Chondrocyte (in vitro differentiated cells): ENCODE data around the gene LMCD1. TPM values are rescaled to one million over a fixed set of nuclear protein-coding genes. Genes with fewer than 3 reads are reported as not detected.

ENCODE experiments used
- DNase-seq: peaks from one replicate; pipeline ENCODE4 v3.0.0; 2021; ENCODE audit warnings: mixed read lengths, low spot score
- H3K27ac Mint-ChIP-seq: one replicate; pipeline ENCODE4 v1.8.0; 2021; ENCODE audit warnings: mild to moderate bottlenecking, moderate library complexity, mixed read lengths; ENCODE audit not compliant: unreplicated experiment
- H3K27me3 Mint-ChIP-seq: 2 replicates; pipeline ENCODE4 v1.8.0; 2021; ENCODE audit warnings: low read depth, mixed read lengths
- H3K36me3 Mint-ChIP-seq: 2 replicates; pipeline ENCODE4 v1.8.0; 2021; ENCODE audit warnings: low read depth, mixed read lengths
- H3K4me1 Mint-ChIP-seq: 2 replicates; pipeline ENCODE4 v1.8.0; 2021; ENCODE audit warnings: low read depth, mild to moderate bottlenecking, mixed read lengths
- H3K4me3 Mint-ChIP-seq: one replicate; pipeline ENCODE4 v1.8.0; 2021; ENCODE audit warnings: mild to moderate bottlenecking, moderate library complexity, mixed read lengths; ENCODE audit not compliant: unreplicated experiment
- H3K9me3 Mint-ChIP-seq: 2 replicates; pipeline ENCODE4 v1.8.0; 2021; ENCODE audit warnings: low read depth, mixed read lengths
- CTCF ChIP-seq: fragments of 200-600 bp; sonication (generic); IDR thresholded peaks from 2 replicates; pipeline ENCODE4 v1.5.0; 2021; ENCODE audit warnings: antibody characterized with exemption, mild to moderate bottlenecking, moderate library complexity
- total RNA-seq: library from RNA; stranded (reverse); gene quantifications from 3 replicates; pipeline ENCODE4 v1.2.1, GENCODE V29; 2021

Gene LMCD1
- total RNA-seq, 1 donor from 2014 or later: 263 TPM

DNA sequence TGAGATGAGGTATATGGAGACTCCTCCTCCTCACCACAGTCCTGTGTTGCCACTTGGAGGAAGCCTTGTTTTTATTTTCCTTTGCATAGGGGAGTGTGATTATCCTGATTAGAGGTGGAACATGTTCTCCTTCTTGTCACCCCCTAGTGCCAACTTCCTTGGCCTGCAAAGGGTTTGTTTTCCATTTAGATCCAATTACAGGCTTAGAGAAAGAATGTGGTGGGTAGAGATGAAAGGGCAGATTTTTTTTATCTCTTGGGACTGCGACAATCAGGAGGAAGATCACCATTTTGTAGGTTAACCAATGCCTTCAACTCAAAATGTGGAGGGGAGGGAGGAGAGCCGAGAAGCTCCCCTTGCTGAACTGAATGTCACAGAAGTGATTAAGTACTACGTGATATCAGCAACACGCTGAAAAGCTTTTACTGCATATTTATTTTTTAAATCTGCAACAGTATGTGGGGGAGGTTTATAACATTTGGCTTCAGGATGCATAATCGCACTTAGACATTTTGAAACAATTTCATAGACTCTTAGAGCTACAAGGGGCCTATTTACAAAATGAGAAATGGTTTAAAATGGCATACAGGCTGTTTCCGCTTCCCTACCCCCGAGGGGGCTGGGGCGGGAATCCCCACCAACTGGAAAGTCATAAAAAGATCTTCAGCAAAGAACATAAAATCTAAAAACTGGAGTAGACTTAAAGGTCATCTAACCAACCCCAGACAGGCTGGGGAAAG, 2.4 kb downstream of the LMCD1 start:
- H3K9me3 Mint-ChIP-seq: no peaks in the 10 kb centered on the region
- peak overlapping the region; percentile 82 for H3K4me3 Mint-ChIP-seq
- peaks cover 23% of the 10 kb centered on the region for H3K36me3 Mint-ChIP-seq
- H3K27ac Mint-ChIP-seq: peak overlapping the region; percentile 96
- no peak for DNase-seq
- no peaks in the 10 kb centered on the region for H3K27me3 Mint-ChIP-seq
- H3K4me1 Mint-ChIP-seq: peaks cover 85% of the 10 kb centered on the region
- peak; percentile 54 for TF ChIP-seq CTCF

DNA sequence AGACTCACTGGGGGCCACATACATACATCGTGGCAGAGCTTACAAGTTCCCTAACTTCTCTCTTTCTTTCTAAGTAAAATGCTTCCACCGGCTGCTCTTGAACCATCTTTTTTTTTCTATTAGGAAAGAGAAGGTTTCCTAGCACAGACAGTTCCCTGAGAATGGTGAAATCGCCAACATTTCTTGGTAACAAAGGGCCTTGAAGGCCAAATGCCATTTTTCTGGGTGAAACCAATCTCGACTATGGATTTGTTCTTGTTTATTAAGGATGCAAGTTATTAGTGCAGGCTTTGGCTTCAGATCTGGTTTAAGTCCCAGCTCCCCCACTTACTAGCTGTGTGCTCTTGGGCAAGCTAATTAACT, 3.0 kb downstream of the LMCD1 start:
- TF ChIP-seq CTCF: no peak
- DNase-seq: no peak
- Mint-ChIP-seq H3K4me3 (peak overlapping the region; percentile 82), H3K27ac (peak overlapping the region; percentile 96), H3K36me3 (peaks cover 27% of the 10 kb centered on the region), H3K27me3 (no peaks in the 10 kb centered on the region), H3K4me1 (peaks cover 90% of the 10 kb centered on the region), H3K9me3 (no peaks in the 10 kb centered on the region)

DNA sequence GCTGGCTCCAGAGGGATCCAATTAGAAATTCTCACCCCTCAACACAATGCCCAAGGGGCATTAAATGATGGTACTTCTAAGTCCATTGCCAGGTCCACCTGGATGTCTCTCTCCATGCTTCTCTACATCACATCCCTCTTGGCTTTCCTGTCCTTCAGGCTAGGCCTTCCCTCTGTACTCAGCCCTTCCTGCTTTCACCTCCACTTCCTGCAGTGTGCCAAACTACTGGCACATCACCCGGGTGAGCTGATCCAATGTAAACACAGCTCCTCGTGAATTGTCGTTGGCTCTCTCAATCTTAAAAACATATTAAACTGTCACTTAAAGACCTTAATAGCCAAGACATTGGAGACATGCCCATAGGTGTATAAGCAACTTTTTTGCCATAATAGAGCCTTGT, 4.0 kb downstream of the LMCD1 start:
- no peak for TF ChIP-seq CTCF
- Mint-ChIP-seq H3K4me3 (peak overlapping the region; percentile 82), H3K36me3 (peaks cover 34% of the 10 kb centered on the region), H3K27me3 (no peaks in the 10 kb centered on the region), H3K4me1 (peaks cover 93% of the 10 kb centered on the region), H3K27ac (peak overlapping the region; percentile 96), H3K9me3 (no peaks in the 10 kb centered on the region)
- no peak for DNase-seq

DNA sequence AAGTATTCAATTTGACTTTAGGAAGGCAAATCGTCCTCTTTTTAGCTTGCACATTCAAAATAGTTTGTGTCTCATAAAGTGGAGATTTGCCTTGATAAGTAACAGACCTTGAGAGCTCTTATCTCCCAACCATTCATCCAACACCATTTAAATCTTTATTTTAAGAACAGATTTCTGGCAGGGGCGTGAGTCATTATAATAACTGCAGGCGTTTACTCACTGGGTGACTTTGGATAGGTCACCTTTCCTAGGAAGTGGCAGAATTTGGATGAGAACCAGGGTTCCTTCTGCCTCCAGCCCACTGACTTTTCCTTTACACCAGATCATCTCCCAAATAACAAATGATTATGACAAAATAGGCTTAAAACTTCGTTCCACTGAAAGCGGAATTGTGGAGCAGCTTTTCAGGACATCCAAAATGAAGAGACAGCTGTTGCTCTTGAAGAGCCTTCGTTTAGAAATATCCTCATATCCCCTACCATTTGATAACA, 5.0 kb downstream of the LMCD1 start:
- peaks cover 44% of the 10 kb centered on the region for H3K36me3 Mint-ChIP-seq

GRCh38 chr3:8507496-8507895, 5.9 kb downstream of the LMCD1 start:
- H3K9me3 Mint-ChIP-seq: no peaks in the 10 kb centered on the region

More for the DNA sequence above, 5.0 kb downstream of the LMCD1 start:
- Mint-ChIP-seq H3K27ac (peak overlapping the region; percentile 96), H3K27me3 (no peaks in the 10 kb centered on the region), H3K4me3 (peak overlapping the region; percentile 82), H3K9me3 (no peaks in the 10 kb centered on the region), H3K4me1 (peaks cover 94% of the 10 kb centered on the region)
- TF ChIP-seq CTCF: no peak
- DNase-seq: no peak

More at GRCh38 chr3:8507496-8507895, 5.9 kb downstream of the LMCD1 start:
- peaks cover 99% of the 10 kb centered on the region for H3K4me1 Mint-ChIP-seq
- no peak for TF ChIP-seq CTCF
- H3K27me3 Mint-ChIP-seq: no peaks in the 10 kb centered on the region
- DNase-seq: no peak
- H3K36me3 Mint-ChIP-seq: peaks cover 49% of the 10 kb centered on the region
- H3K4me3 Mint-ChIP-seq: no peak overlapping the region
- peak overlapping the region; percentile 25 for H3K27ac Mint-ChIP-seq
